Uterus (tissue), 4 donors: Measurements from ENCODE around the gene PCSK4. TPM values are rescaled to one million over a fixed set of nuclear protein-coding genes. Genes with fewer than 3 reads are reported as not detected.
A peak's percentile ranks its signal among the peaks of the same experiment; 100 is the strongest.

Experiments used
- DNase-seq, 2 donors: peaks; one replicate each; pipeline ENCODE4 v3.0.0-alpha.2; 2019 to 2020
- H3K27ac ChIP-seq, 2 donors: fragments of 200-600 bp; sonication (generic); 1 replicate in 1 of 2; 2 replicates in 1 of 2; pipeline ENCODE4 v1.5.1; 2016 to 2018
- H3K27me3 ChIP-seq, 2 donors: fragments of 200-600 bp; sonication (generic); one replicate each; pipeline ENCODE4 v1.5.1; 2018 to 2019; ENCODE audit warnings: control low read depth in 1 of 2
- H3K36me3 ChIP-seq, 2 donors: fragments of 200-600 bp; sonication (generic); one replicate each; pipeline ENCODE4 v1.5.1; 2019; ENCODE audit warnings: control low read depth in 1 of 2
- H3K4me1 ChIP-seq, 2 donors: fragments of 200-600 bp; sonication (generic); one replicate each; pipeline ENCODE4 v1.5.1; 2018 to 2019; ENCODE audit warnings: control low read depth in 1 of 2
- H3K4me3 ChIP-seq, 2 donors: fragments of 200-600 bp; sonication (generic); 1 replicate in 1 of 2; 2 replicates in 1 of 2; pipeline ENCODE4 v1.5.1; 2018 to 2019; ENCODE audit warnings: mild to moderate bottlenecking in 1 of 2
- H3K9me3 ChIP-seq, 2 donors: fragments of 200-600 bp; sonication (generic); one replicate each; pipeline ENCODE4 v1.5.1; 2019; ENCODE audit warnings: control low read depth in 1 of 2
- CTCF ChIP-seq, 4 experiments: fragments of 200-600 bp in 2 of 4; fragments of 450-650 bp in 2 of 4; sonication (generic) in 2 of 4; IDR thresholded peaks; one replicate each; pipeline ENCODE4 v1.5.1; 2016 to 2019; ENCODE audit warnings: antibody characterized with exemption in 4 of 4, mild to moderate bottlenecking in 2 of 4, moderate library complexity in 1 of 4
- POLR2A ChIP-seq, 2 donors: fragments of 450-650 bp; IDR thresholded peaks; one replicate each; pipeline ENCODE4 v1.6.1; 2016; ENCODE audit warnings: antibody characterized with exemption in 2 of 2, mild to moderate bottlenecking in 1 of 2, moderate library complexity in 1 of 2
- intact Hi-C: fragments of 100-400 bp; cut with DNase I; formaldehyde crosslinking; loops from one replicate; pipeline ENCODE4 v1.15.1; 2023; ENCODE audit warnings: low total_unique reads
- total RNA-seq, 4 donors: library from RNA; depleted of rRNA in 3 of 4; stranded (reverse); fragments of >200 nt in 3 of 4; gene quantifications; one replicate each; pipeline versions ENCODE4 v1.1.0 to v1.2.4, GENCODE V29; 2014 to 2023
- donor health status: DM: yes; HTN: yes; CAD: no.

PCSK4 gene
- total RNA-seq, 4 donors from 2014 or later = under 0.01 to 6.4 (median 4.6) TPM; not detected in 1

GRCh38 chr19:1491849-1492170, 1.7 kb upstream of the PCSK4 start:
- no peak for DNase-seq
- H3K4me1 ChIP-seq = peaks cover 0 to 6% of the 10 kb centered on the region in 2 donors
- TF ChIP-seq POLR2A (IDR thresholded peaks at IDR 0.05) = no peak
- no peak for TF ChIP-seq CTCF (IDR thresholded peaks at IDR 0.05)
- no peak overlapping the region for H3K27ac ChIP-seq
- H3K9me3 ChIP-seq = no peaks in the 10 kb centered on the region
- no peaks in the 10 kb centered on the region for H3K36me3 ChIP-seq
- H3K27me3 ChIP-seq = no peaks in the 10 kb centered on the region
- H3K4me3 ChIP-seq = no peak overlapping the region
- intact Hi-C loops = no loop called here

GRCh38 chr19:1491114-1491848, 1.1 kb upstream of the PCSK4 start, which contains the start of gene REEP6:
TSS of gene REEP6 (plus strand) at chr19:1491181. CDS start at chr19:1491270, 89 bp downstream.
- Histone ChIP-seq H3K27ac (peak within 1 kb of the TSS; percentile 69 to 80), H3K27me3 (no peaks in the 10 kb centered on the region), H3K9me3 (no peaks in the 10 kb centered on the region), H3K4me3 (peak within 1 kb of the TSS; percentile 44 to 45), H3K36me3 (no peaks in the 10 kb centered on the region), H3K4me1 (peaks cover 0 to 6% of the 10 kb centered on the region in 2 donors)
- TF ChIP-seq POLR2A (IDR thresholded peaks at IDR 0.05) (peak in 1 of 2 donors; percentile 52), CTCF (IDR thresholded peaks at IDR 0.05) (no peak)
- no peak for DNase-seq
- intact Hi-C loops = no loop called here

- TF ChIP-seq POLR2A (IDR thresholded peaks at IDR 0.05) = no peak
- no peak for TF ChIP-seq CTCF (IDR thresholded peaks at IDR 0.05)
- Histone ChIP-seq H3K27me3 (no peaks in the 10 kb centered on the region), H3K27ac (peak overlapping the region; percentile 69 to 80), H3K4me1 (peaks cover 0 to 6% of the 10 kb centered on the region in 2 donors), H3K36me3 (no peaks in the 10 kb centered on the region), H3K4me3 (peak overlapping the region; percentile 37 to 45), H3K9me3 (no peaks in the 10 kb centered on the region)
- intact Hi-C loops = no loop called here
- DNase-seq = no peak
These were observed 463 bp downstream of the PCSK4 start for GRCh38 chr19:1489463-1490310.

- no peaks in the 10 kb centered on the region for H3K27me3 ChIP-seq
- TF ChIP-seq POLR2A (IDR thresholded peaks at IDR 0.05) = no peak
- H3K36me3 ChIP-seq = no peaks in the 10 kb centered on the region
- H3K4me1 ChIP-seq = peaks cover 0 to 6% of the 10 kb centered on the region in 2 donors
- no peaks in the 10 kb centered on the region for H3K9me3 ChIP-seq
- intact Hi-C loops = no loop called here
- DNase-seq = no peak
- H3K27ac ChIP-seq = no peak overlapping the region
- H3K4me3 ChIP-seq = no peak overlapping the region
These were observed 1.9 kb downstream of the PCSK4 start for GRCh38 chr19:1488282-1488601.

- Histone ChIP-seq H3K27me3 (no peaks in the 10 kb centered on the region), H3K4me1 (peaks cover 0 to 6% of the 10 kb centered on the region in 2 donors), H3K36me3 (no peaks in the 10 kb centered on the region), H3K27ac (no peak overlapping the region), H3K9me3 (no peaks in the 10 kb centered on the region), H3K4me3 (no peak overlapping the region)
- DNase-seq = no peak
- intact Hi-C loops = no loop called here
- TF ChIP-seq POLR2A (IDR thresholded peaks at IDR 0.05) (no peak), CTCF (IDR thresholded peaks at IDR 0.05) (no peak)
These were observed 2.4 kb downstream of the PCSK4 start for GRCh38 chr19:1487576-1488281.
